NB4 (cell line): Measurements from ENCODE around the gene TNK2.
"Not testable (repeated sequence)": the region's sequence is repeated elsewhere in the genome, so short reads cannot be mapped to it uniquely, and the experiment has no call there.

Experiments
- MYC ChIP-seq: IDR thresholded peaks from 2 replicates; pipeline ENCODE4 v1.6.1; 2011; ENCODE audit warnings: low read depth, low read length
- POLR2A ChIP-seq: IDR thresholded peaks from 2 replicates; pipeline ENCODE4 v1.6.1; 2011; ENCODE audit warnings: mild to moderate bottlenecking; ENCODE audit not compliant: insufficient read length; ENCODE audit errors: extremely low read depth
- TF ChIP-seq, protein P1 (sequence below): IDR thresholded peaks from one replicate; pipeline ENCODE4 v1.5.1; 2012; ENCODE audit warnings: low read depth, low read length
- TF ChIP-seq, protein P2 (sequence below): IDR thresholded peaks from 2 replicates; pipeline ENCODE4 v1.6.1; 2011; ENCODE audit warnings: low read depth, low read length

- TF ChIP-seq POLR2A, MYC: not testable (repeated sequence)
- TF ChIP-seq, protein P1, sequence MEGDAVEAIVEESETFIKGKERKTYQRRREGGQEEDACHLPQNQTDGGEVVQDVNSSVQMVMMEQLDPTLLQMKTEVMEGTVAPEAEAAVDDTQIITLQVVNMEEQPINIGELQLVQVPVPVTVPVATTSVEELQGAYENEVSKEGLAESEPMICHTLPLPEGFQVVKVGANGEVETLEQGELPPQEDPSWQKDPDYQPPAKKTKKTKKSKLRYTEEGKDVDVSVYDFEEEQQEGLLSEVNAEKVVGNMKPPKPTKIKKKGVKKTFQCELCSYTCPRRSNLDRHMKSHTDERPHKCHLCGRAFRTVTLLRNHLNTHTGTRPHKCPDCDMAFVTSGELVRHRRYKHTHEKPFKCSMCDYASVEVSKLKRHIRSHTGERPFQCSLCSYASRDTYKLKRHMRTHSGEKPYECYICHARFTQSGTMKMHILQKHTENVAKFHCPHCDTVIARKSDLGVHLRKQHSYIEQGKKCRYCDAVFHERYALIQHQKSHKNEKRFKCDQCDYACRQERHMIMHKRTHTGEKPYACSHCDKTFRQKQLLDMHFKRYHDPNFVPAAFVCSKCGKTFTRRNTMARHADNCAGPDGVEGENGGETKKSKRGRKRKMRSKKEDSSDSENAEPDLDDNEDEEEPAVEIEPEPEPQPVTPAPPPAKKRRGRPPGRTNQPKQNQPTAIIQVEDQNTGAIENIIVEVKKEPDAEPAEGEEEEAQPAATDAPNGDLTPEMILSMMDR: not testable (repeated sequence)
- TF ChIP-seq, protein P2, sequence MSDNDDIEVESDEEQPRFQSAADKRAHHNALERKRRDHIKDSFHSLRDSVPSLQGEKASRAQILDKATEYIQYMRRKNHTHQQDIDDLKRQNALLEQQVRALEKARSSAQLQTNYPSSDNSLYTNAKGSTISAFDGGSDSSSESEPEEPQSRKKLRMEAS: not testable (repeated sequence)
Measured at GRCh38 chr3:195824425-195825190, 83.7 kb downstream of the TNK2 start.
